SIG-M5 treated with dmso at 0.1 percent for 504 hours (cell line): ENCODE measurements around the gene IFT88.

Source experiments
- DNase-seq: peaks from one replicate; lab custom pipeline; 2025; ENCODE audit not compliant: unreplicated experiment; lab: John Stamatoyannopoulos, UW

Gene IFT88

GRCh38 chr13:20561741-20562140 lies 5.2 kb upstream of the IFT88 start:
- no peak for DNase-seq

- no peak for DNase-seq
Observed at GRCh38 chr13:20565115-20565736, 1.7 kb upstream of the IFT88 start.

- DNase-seq, result peak; percentile 76
Observed at GRCh38 chr13:20566468-20566897, 474 bp upstream of the IFT88 start.

GRCh38 chr13:20567881-20568528 lies 1.0 kb downstream of the IFT88 start:
- DNase-seq, result no peak

- DNase-seq, result no peak
Observed at GRCh38 chr13:20570517-20570916, 3.6 kb downstream of the IFT88 start.

- no peak for DNase-seq
Observed at GRCh38 chr13:20571676-20572075, 4.7 kb downstream of the IFT88 start.

- DNase-seq, result no peak
Observed at GRCh38 chr13:20573186-20573585, 6.2 kb downstream of the IFT88 start.

- no peak for DNase-seq
Observed at GRCh38 chr13:20573636-20574035, 6.7 kb downstream of the IFT88 start.

GRCh38 chr13:20579191-20579590 lies 12.2 kb downstream of the IFT88 start:
- DNase-seq, result no peak

- no peak for DNase-seq
Observed at GRCh38 chr13:20580257-20580656, 13.3 kb downstream of the IFT88 start.

GRCh38 chr13:20582026-20582425 lies 15.1 kb downstream of the IFT88 start:
- no peak for DNase-seq

- no peak for DNase-seq
Observed at GRCh38 chr13:20583803-20584293, 16.9 kb downstream of the IFT88 start.

- no peak for DNase-seq
Observed at GRCh38 chr13:20585371-20585770, 18.4 kb downstream of the IFT88 start.

GRCh38 chr13:20588529-20589110 lies 21.7 kb downstream of the IFT88 start:
- no peak for DNase-seq

GRCh38 chr13:20590561-20590960 lies 23.6 kb downstream of the IFT88 start:
- DNase-seq, result no peak

GRCh38 chr13:20592606-20593005 lies 25.6 kb downstream of the IFT88 start:
- DNase-seq, result no peak

- no peak for DNase-seq
Observed at GRCh38 chr13:20594280-20594679, 27.3 kb downstream of the IFT88 start.

GRCh38 chr13:20607015-20607414 lies 40.1 kb downstream of the IFT88 start:
- no peak for DNase-seq

GRCh38 chr13:20608438-20609020 lies 41.6 kb downstream of the IFT88 start:
- DNase-seq, result no peak

GRCh38 chr13:20609145-20609544 lies 42.2 kb downstream of the IFT88 start:
- DNase-seq, result no peak

- no peak for DNase-seq
Observed at GRCh38 chr13:20610006-20610405, 43.0 kb downstream of the IFT88 start.
